KBM-7 (cell line): ENCODE results near the gene CCDC71.

Source experiments
- DNase-seq: peaks from one replicate; pipeline ENCODE4 v3.0.0-alpha.2; 2015
- in situ Hi-C: fragments of 300-500 bp; cut with MboI; formaldehyde crosslinking; loops from 2 replicates; pipeline ENCODE4 v1.14.3; 2020; ENCODE audit warnings: low sequenced_read_pairs, low pct_unique_long_range_greater_than_20kb, mixed read lengths

CCDC71 gene

DNA sequence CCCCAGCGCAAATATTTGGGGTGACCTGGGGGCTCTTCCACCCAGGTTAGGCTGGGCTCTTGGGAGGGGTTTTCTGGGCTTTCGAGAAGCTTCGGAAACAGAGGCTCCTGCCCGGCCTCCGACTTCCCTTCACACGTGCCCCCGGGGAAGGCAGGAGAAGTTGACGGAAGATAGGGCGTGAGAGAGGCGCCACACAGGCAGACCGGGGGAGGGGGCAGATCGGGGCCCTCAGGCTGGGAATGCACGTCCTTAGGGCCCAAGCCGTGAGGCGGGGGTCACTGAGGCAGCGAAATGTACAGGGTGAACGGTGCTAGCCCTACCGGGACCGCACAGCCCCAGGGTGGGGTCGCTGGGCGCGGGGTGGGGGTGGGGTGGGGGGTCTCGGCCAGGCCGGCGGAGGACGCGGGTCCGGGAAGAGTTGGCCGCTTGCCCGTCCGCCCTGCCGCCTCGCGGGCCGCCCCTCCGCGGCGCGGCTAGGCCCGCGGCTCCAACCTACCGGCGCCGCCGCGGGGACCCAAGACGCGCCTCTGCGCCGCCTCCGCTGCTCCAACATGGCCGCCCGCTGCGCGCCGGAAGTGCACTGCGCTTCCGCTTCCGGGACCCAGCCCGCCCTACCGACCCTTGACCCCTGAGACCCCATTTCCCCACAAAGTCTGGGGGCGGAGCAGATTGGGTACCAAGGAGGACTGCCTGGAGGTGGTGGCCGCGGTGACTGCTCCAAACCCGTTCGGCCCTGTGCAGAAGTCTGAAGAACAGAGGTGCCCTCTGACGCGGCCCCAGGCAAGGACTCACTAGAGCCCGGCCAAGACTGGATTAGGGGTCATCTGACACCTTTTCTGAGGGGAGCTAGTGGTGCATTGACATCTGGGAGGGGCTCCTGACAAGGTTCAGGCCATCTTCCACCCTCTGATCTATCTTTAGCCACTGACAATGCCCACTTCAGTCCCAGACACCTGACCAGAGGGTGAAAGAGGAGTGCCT, at the start of gene CCDC71:
CCDC71 (minus strand) TSS at position 561 of the 981 bp plus-strand sequence. CDS start 2,123 bp downstream, outside the sequence.
- peak; percentile 87 for DNase-seq
- in situ Hi-C loops, result no loop called here

DNA sequence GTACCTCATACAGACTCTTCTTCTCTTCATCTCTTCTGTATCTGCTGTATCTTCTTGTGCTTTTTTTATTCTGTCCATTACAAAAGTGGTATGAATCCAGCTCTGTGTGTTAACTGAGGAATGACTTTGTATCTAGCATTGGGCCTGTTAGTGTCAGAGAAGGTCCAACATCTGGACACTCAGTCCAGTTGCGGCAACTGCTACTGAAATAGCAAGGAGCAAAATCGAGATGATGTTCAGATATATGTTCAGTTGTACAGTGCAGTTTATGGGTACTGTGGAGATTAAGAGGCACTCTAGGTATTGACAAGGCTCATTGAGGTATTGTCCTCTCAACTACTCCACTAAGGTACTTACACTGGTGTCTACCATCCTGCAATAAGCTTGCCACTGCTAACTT, 47.9 kb upstream of the CCDC71 start:
- DNase-seq, result no peak
- in situ Hi-C loops, result no loop called here

DNA sequence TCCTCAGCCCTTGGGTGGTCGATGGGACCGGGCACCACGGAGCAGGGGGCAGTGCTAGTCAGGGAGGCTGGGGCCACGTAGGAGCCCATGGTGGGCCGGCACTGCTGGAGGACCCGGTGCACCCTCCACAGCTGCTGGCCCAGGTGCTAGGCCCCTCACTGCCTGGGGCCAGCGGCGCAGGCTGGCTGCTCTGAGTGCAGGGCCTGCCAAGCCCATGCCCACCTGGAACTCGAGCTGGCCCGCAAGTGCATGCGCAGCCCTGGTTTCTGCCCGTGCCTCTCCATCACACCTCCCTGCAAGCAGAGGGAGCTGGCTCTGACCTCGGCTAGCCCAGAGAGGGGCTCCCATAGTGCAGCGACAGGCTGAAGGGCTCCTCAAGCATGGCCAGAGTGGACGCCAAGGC, 47.4 kb upstream of the CCDC71 start:
- in situ Hi-C loops, result no loop called here
- no peak for DNase-seq

DNA sequence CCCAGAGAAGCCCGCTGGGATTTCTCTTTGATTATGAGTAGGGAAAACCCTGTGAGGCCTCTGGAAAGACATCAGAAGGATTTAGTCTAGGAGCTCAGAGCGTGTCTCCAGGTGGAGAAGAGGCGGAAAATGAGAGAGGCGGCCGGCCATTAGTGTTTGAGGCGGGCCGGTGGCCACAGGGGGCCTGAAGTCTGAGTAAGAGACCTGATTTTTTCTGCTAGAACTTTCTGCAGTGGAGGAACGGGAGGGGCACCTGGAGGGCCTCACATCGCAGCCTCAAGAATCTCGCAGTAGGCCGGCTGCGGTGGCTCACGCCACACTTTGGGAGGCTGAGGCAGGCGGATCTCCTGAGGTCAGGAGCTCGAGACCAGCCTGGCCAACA, 33.8 kb upstream of the CCDC71 start:
- DNase-seq, result no peak
- in situ Hi-C loops, result no loop called here

DNA sequence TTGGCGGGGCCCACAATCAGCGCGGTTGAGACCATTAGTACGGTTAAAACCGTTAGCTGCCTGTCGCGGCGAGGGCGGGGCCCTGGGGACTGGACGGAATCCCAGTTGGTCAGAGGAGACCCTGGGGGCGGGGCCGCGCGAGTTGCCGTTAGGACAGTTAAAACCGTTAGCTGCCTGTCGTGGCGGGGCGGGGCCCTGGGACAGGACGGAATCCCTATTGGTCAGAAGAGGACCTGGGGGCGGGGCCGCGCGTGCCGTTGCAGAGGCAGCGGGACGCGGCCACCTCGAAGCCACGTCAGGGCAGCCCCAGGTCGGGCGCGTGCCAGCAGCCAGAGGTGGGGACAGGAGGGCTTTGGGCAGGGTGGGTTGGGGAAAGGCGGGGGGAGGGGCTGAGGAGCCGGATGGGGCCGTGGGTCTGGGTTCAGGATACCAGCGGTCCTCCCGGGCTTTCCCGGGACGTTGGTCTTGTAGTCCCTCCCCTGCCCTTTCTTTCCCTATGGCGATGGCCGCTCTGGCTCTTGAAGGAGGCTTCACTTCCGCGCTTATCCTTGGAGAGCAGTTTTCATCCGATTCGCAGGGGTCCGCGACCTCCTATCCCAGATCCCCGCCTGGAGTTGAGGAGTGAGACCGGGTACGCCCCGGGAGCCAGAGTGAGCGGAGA, 33.2 kb upstream of the CCDC71 start:
- in situ Hi-C loops, result no loop called here
- DNase-seq, result no peak

DNA sequence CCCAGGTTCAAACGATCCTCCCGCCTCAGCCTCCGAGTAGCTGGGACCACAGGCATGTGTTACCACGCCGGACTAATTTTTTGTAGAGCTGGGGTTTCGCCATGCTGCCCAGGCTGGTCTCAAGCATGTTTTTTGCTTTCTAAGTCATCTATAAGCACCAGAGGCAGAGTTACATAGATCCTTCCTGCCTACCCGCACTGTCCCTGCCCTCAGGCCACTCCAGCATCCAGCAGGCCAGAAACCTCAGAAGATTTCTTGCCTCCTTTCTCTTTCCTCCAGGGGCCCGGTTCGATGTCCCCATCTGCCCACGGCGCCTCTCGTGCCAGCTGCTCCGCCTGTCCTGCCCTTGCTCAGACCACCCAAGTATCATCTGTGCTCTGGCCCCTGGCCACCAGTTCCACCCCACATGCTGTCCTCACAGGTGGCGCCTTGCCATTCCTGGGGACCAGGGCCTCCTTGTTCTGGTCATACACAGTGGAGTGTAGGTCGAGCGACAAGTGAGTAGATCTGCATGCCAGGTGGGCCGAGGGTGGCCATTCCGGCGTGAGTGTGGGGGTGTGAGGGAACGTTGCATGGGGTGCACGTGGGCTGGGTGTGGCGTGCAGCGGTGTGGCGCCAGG, 32.6 kb upstream of the CCDC71 start:
- DNase-seq, result no peak
- in situ Hi-C loops, result no loop called here

DNA sequence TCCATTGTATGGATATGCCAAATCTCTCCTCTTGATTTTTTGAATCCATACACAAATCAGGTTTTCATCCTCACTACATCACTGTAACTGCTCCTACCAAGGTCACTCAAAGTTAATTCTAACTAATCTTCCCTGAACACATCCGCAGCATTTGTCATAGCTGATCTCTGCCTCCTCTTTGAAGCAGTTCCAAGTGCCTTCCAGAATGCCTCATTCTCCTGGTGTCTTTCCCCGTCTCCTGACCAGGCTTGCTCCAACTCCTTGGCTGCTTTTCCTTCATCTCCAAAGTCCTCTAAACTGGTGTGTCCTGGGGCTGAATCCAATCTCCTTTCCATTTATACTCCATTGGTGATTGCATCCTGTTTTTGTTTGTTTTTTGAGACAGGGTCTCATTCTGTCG, 32.0 kb upstream of the CCDC71 start:
- in situ Hi-C loops, result no loop called here
- DNase-seq, result no peak

DNA sequence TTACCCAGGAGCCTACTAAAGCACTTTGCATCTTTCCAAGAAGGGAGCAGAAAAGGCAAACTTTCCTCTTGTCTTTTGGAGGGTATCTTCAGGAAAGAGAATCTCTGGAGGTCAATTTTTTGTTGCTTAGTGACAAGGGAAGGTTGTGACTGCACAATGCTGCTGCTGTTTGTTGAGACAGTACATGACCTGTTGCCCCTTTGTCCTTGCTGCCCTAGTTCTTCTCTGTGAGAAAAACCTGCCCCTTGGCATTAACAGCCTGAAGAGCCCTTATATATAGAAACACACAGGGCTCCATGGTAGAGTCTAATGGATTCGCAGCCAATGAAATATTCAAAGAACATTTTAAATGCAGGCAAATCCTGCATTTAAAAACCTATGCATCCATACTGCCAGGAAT, 25.6 kb upstream of the CCDC71 start:
- in situ Hi-C loops, result no loop called here
- DNase-seq, result no peak

DNA sequence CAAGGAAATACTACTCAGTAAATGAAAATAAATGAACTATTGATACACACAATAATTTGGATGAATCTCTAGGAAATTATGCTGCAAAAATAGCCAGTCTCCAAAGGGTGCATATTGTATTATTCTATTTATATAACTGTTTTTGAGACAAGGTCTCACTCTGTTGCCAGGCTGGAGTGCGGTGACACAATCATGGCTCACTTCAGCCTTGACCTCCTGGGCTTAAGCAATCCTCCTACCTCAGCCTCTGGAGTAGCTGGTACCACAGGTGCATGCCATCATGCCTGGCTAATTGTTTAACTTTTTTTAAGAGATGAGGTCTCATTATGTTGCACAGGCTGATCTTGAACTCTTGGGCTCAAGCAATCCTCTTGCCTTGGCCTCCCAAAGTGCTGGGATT, 17.7 kb upstream of the CCDC71 start:
- in situ Hi-C loops, result no loop called here
- no peak for DNase-seq

DNA sequence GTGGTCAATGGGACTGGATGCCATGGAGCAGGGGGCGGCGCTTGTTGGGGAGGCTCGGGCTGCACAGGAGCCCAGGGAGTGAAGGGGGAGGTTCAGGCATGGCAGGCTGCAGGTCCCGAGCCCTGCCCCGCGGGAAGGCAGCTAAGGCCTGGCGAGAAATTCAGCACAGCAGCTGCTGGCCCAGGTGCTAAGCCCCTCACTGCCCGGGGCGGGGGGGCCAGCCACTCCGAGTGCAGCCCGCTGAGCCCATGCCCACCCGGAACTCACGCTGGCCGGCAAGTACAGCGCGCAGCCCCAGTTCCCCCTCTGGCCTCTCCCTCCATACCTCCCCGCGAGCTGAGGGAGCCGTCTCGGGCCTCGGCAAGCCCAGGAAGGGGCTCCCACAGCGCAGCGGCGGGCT, 16.6 kb upstream of the CCDC71 start:
- DNase-seq, result no peak

DNA sequence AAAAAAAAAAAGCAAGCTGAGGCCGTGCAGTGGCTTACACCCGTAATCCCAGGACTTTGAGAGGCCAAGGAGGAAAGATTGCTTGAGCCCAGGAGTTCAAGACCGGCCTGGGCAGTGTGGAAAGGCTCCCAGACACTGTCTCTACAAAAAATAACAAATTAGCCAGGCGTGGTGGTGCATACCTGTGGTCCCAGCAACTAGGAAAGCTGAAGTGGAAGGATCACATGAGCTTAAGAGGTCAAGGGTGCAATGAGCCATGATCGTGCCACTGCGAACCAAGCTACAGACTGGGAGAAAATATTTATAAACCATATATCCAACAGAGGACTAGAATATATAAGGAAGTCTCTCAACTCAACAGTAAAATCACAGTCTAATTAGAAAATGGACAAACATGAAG, 15.2 kb upstream of the CCDC71 start:
- DNase-seq, result no peak
- in situ Hi-C loops, result no loop called here

More for the DNA sequence above, 16.6 kb upstream of the CCDC71 start:
- in situ Hi-C loops, result no loop called here

DNA sequence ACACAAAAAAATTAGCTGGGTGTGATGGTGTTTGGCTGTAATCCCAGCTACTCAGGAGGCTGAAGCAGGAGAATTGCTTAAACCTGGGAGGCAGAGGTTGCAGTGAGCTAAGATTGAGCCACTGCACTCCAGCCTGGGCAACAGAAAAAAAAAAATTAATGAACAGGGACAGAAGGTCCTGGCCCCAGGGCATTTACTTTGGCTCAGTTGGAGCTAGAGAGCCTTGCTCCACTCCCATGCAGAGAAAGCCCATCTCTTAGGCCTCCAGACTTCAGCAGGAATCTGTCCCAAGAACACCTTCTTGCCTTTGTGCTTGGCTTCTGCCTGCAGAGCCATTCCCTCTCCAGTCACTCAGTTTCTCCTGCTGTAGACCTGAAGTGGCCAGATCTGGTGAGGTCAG, 14.0 kb upstream of the CCDC71 start:
- in situ Hi-C loops, result no loop called here
- DNase-seq, result no peak

DNA sequence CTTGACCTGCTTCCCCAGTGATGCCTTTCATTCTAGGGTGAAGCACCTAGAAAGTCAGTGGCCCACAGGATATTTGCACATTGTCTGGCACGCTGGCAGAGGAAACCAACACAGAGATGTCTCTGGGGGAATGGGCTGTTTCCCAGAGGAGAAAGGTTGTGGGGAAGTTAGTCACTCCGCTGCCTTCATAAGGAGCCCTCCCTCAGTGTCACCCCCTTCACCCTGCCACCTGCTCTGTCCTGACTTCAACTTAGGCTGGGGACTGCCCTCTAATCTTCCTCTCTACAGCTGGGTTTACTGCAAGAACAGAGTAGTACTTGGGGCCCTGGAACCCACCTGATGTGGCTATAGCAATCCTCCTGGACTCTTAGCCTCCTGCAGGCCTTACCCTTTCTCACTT, 10.9 kb upstream of the CCDC71 start:
- in situ Hi-C loops, result no loop called here

DNA sequence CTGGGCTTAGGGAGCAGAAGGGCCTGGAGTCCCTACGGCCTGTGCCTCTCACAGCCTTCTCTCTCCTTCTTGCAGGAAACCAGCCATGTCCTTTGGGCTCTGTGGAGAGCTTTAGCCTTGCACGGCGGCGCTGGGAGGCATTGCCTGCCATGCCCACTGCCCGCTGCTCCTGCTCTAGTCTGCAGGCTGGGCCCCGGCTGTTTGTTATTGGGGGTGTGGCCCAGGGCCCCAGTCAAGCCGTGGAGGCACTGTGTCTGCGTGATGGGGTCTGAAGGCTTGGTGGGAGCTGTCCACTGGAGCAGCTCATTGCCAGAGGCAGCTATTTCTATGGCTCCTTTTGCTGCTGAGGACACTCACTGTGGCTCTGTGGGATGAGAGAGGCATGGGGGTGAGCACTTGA, 9.4 kb upstream of the CCDC71 start:
- DNase-seq, result no peak
- in situ Hi-C loops, result no loop called here

More for the DNA sequence above, 10.9 kb upstream of the CCDC71 start:
- no peak for DNase-seq

DNA sequence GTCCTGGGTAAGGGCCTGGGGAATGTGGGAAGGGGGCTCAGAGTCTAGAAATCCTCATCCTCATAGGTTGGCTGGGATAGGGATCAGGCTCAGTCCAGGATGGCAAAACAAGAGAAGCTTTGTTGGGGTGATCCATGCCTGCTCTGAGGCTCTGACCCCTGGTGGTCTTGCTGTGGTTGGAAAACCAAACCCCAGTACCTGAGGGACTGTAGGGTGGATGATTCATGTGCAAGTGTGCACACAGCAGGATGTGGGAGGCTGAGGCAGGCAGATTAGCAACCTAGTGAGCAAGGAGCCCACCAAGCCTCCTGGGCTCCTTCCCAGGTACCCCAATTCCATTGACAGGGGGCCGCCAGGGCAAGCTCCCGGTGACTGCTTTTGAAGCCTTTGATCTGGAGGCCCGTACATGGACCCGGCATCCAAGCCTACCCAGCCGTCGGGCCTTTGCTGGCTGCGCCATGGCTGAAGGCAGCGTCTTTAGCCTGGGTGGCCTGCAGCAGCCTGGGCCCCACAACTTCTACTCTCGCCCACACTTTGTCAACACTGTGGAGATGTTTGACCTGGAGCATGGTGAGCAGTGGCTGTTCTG, 8.4 kb upstream of the CCDC71 start:
- no peak for DNase-seq
- in situ Hi-C loops, result no loop called here

DNA sequence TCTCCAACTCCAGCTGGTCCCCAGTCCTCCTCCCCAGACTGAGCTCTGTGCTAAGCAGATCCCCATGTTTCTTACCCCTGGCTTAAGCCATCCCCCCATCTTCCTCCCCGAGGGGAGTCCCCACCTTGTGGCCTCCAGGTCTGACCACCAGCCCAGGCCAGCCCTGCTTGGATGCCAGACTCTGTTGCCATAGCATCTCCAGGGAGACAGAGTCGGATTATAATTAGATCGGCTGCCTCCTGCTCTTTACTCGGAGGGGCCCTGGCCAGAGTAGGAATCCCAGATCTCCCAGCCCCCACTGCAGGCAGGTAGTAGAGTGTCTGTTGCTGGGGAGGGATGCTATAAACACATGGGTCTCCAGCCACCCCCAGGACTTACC, 7.7 kb upstream of the CCDC71 start:
- DNase-seq, result no peak
- in situ Hi-C loops, result no loop called here

DNA sequence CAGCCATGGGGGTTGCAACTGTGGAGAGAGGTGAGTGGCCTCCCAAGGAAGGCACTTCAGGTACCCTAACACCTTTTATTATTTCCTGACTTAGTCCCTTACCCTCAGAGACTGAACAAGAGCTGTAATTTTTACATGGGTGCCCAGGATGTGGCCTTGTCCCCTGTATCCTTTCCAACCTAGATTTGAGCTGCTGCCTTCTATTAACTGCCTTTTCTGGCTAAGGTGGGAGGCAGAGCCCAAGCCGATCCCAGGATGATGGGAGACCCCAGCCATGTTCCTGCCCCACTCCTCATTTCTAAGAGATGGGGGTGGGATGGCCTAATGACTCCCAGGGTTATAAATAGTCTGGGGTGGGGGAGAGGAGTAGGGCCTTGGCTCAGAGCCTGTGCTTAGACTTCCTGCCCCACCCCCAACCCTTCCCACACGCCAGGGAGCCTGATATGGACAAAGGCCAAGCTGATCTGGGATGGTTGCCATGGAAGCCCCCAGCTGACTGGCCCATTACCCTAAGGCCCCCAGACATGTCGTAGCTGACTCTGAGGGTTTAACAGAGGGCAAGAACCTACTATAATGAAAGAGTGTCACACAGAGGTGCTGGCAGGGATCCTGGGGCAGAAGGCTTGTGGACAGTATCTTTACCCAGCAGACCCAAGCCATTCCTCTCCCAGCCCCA, 7.1 kb upstream of the CCDC71 start:
- in situ Hi-C loops, result no loop called here
- DNase-seq, result no peak

DNA sequence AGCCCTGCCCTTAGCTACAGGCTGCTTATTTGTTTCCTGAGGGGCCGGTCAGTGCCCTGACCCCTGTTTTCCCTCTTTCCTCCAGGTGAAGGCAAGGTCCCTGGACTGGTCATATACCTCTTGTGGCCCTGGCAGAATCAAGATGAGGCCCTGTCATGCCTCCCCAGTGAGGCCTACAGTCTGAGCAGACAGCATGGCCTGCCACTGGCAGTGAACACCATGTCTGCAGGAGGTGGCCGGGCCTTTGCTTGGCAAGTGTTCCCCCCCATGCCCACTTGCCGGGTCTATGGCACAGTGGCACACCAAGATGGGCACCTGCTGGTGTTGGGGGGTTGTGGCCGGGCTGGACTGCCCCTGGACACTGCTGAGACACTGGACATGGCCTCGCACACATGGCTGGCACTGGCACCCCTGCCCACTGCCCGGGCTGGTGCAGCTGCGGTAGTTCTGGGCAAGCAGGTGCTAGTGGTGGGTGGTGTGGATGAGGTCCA, 6.5 kb upstream of the CCDC71 start:
- DNase-seq, result no peak
- in situ Hi-C loops, result no loop called here
